NCI-H1105 treated with DMSO at 0.1 percent for 48 hours (cell line): ENCODE data around the gene MTTP.

Experiments
- DNase-seq: peaks from one replicate; lab custom pipeline; 2025; lab: John Stamatoyannopoulos, UW

The MTTP gene

DNA sequence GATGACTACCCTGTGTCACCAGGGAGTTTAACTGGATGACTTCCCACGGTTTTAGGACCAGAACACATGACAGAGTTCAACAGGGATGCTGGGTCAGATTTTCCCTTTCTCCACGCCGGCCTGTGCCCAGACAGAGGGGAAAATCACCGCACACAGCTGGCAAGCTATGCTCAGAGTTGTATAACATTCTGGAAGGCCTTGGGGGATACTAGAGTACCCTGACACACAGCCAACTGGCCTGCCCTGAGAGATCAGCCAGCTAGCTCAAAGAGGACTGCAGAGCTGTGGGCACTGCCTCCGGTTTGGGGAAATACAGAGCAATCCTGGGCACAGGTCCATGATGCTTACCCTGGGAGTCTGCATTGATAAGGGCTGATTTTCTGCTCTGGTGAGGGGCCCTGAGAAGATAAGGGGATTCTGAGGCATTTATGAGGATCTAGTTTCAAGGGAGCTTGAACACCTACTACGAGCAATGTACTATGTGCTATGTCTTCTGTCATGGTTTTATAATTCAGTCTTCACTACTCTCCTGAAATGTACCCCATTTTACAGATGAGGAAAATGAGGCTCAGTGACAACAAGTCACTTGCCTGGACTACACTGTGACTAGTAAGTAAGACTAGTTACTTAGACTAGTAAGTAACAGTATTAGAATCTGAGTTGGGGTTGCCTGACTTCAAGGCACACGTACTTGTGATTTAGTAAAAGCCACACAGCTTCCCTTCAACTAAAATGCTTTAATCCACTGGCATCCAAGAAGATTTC, 68.3 kb downstream of the MTTP start:
- no peak for DNase-seq

GRCh38 chr4:99644453-99644852, 69.8 kb downstream of the MTTP start:
- DNase-seq: no peak

DNA sequence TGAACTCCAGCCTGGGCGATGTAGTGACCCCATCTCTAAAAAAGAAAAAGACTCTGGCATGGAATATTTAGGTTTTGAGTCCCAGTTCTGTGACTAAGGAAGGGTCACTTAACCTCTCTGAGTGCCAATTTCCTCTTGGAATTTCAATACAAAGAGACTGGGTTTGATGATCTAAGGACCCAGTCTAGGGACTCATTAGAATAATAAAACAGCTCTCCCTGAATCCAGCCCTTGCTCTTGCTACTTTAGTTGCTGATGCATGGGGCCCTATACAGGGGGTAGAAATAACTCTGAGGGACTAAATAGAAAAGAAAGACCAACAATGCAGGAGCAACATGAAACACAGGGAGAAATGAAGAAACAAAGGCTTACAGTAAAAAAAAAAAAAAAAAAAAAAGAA, 70.4 kb downstream of the MTTP start:
- DNase-seq: no peak

DNA sequence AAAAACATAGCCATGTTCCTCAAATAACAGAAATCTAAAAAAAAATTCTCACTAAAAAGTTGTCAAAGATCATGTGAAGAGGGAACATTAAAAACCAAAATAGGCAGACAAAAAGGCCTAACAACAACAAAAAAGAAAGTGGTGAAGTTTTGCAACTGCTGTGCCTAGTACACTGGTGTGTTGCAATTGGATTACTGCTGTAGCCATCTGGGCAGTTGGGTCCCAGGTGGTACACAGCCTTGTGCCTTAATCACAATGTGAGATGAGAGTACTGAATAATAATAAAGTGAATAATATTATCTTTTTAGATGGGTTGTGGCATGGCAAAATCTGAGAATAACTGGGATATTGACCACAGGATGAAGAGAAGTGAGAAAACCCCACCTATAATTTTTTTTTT, 71.0 kb downstream of the MTTP start:
- DNase-seq: no peak

GRCh38 chr4:99647071-99647470, 72.4 kb downstream of the MTTP start:
- no peak for DNase-seq

DNA sequence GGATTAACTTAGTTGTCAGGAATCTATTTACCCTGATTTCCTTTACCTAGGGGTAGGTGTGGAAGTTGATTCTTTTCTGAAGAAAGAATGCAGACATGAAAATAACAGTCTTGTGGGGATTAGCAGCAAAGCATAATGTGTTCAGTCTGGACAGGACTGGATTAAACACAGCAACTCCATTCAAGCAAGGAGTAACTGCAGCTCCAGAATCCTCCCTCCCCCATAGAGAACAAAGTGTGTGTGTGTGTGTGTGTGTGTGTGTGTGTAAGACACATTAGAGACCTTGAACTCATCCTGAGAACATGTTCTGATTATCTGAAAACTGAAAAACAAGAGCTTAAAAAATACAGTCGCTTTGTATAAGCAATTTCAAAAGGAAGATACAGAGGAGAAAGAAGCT, 73.7 kb downstream of the MTTP start:
- DNase-seq: no peak

- no peak for DNase-seq
Measured at GRCh38 chr4:99649208-99649607, 74.6 kb downstream of the MTTP start.

DNA sequence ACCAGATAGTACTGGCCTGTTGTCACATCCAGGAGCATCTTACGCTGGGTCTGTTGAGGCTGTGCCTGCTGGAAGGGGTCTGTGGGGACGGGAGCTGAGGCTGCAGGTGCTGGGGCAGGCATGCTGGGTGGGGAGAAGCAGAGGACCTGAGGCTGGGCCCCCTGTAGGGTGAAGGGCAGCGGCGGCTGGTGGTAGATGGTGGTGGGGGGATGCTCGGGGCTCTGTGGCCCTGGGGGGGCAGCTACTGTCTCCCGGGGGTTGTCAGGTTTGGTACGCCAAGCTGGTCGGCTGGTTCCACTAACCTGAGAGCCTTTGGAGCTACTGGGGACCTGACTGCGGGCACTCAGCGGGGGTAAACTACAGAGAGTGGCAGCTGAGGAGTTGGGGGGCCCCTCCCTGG, 75.2 kb downstream of the MTTP start:
- DNase-seq: no peak

DNA sequence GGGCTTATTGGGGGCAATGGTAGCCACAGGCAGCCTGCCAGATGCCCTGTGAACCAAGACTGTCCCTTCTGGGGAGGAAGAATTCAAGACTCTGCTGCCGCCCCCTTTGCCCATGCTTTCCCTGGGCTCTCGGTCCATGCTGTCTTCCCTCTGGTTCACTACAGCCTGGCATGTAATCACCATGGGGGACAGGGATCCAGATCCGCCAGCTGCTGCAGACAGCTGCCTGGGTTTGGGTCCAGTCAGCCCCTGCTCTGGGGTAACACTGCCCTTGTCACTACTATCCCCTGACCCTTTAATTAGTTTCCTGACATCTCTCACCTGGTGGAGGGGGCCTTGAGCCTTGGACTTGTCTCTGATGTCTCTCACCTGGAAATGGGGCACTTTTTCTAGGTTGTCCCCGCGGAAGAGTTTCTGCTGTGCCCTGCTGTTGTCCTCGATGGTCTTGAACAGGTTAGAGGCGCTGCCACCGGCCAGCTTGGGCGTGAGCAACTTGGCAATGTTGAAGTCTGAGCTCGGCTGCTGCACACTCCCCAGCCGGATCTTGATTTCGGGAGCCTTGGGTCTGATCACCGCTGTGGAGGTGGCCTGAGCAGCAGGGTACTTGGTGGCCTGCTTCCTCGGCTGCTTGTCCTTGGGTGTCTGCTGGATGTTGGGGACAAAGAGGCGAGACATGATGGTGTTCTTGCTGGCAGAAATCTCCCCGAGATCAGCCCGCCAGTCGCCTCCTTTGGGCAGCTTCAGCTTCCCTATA, 76.6 kb downstream of the MTTP start:
- no peak for DNase-seq

DNA sequence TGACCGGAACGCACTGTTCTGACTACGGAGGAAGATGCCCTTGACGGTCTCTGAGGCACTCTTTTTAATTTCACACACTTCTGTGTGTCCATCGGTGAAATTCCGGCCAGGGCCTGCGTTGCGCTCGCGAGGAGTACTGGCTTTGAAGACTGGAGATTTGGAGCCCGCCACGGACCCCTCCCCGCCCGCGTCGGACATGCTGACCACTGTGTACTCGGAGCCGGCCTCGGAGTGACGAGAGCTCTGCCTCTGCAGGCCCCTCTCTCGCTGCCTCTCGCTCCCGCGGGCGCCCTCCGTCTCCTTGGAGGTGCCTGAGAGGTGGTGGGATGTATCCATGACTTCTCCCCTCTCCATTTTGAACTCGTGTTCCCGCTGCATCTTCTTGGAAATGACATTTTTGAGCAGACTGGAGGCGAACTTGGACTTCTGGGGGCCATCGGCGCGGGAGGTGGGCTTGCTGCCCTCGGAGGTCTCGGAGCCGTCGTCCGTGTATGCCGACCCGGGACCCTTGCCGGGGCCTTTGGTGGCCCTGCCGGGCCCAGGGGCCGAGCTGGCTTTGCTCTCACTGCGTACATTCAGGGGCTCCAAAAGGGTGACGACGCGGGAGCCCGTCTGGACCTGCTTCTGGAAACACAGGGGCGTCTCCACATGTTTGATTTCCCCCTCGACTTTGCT, 77.3 kb downstream of the MTTP start:
- no peak for DNase-seq

GRCh38 chr4:99652596-99653436, 78.2 kb downstream of the MTTP start:
- DNase-seq: no peak

- no peak for DNase-seq
Measured at GRCh38 chr4:99653916-99654315, 79.3 kb downstream of the MTTP start.

- no peak for DNase-seq
Measured at GRCh38 chr4:99654361-99654761, 79.7 kb downstream of the MTTP start.

- DNase-seq: peak; percentile 56
Measured at GRCh38 chr4:99655308-99656081, 80.9 kb downstream of the MTTP start.

DNA sequence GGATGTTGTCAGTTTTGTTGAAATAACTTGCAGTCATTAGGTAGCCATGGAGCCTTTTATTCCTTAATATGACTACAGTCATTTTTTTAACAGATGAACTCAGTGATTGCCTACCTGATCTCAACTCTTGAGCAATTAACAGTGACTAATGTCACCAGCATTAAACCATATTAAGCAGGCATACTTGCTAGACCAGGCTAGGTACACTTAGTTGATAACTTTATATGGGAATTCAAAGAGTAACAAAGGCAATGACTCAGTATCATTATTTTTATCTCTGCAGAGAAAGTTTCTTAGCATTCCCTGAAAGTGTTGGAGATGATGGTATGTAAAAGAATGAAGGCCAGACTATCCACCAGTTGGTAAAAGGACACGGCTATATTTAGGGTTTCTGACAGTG, 83.2 kb downstream of the MTTP start, which contains the start of gene C4orf54:
C4orf54 (minus strand) TSS at position 31 of the 400 bp plus-strand sequence. CDS start 3,180 bp downstream, outside the sequence.
- DNase-seq: no peak

DNA sequence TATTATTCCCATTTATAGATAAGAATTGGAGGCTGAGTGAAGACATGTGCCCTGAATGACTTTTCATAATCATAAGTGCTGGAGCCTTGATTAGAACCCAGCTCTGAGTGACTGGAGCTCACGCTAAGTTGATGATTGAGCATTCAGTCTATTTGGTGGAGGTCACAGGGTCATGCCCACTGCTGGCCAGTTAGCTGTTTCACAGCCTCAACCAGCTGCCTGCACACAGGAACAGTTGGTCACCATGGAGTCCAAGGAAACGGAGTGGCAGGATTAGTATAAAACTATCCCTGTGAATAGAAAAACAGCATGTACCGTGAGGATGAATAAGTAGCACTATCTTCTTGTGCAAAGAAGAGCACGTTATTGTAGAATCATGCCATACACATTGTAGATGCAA, 84.0 kb downstream of the MTTP start:
- DNase-seq: no peak

DNA sequence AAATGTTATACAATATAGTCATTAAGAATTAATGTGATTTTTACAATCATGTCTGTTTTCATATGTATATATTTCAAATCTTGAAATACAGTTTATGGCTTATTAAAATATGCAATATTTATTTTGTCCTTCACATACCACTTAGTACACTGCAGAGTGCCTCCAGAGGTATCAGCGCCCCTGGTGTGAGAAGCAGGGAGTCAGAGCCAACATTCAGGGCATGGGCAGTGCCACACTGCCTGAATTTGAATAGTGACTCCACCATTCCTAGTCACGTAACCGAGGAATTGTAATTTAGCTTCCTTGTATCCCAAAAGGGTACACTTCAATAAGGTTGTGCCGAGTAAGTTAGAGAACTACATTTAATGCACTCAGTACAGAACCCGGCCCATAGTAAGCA, 87.3 kb downstream of the MTTP start:
- DNase-seq: no peak

- DNase-seq: no peak
Measured at GRCh38 chr4:99664716-99665115, 90.1 kb downstream of the MTTP start.

GRCh38 chr4:99665983-99666382, 91.4 kb downstream of the MTTP start:
- DNase-seq: no peak

- DNase-seq: no peak
Measured at GRCh38 chr4:99668472-99668871, 93.8 kb downstream of the MTTP start.

- no peak for DNase-seq
Measured at GRCh38 chr4:99669084-99669483, 94.5 kb downstream of the MTTP start.
